ENCODE results near the gene DYDC2.

Gene DYDC2

DNA sequence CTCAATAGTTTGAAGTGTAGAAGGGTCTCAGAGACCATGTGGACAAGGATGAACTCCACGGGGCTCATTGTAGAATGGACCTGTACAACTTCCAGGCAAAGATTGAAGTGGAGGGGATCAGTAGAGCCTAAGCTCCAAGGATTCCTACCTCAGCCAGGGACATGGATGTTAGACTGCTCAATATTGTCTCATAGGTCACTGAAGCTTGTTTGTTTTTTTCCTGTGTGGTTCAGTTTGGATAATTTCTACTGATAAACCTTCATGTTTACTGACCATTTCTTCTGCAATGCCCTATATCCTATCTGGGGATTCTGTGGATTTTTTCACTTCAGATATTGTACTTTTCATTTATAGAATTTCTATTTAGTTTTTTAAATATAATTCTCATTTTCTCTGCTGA lies 8.9 kb downstream of the DYDC2 start:
- no peak for DNase-seq (ENCODE audit: low spot score)
- TF ChIP-seq, protein P1, sequence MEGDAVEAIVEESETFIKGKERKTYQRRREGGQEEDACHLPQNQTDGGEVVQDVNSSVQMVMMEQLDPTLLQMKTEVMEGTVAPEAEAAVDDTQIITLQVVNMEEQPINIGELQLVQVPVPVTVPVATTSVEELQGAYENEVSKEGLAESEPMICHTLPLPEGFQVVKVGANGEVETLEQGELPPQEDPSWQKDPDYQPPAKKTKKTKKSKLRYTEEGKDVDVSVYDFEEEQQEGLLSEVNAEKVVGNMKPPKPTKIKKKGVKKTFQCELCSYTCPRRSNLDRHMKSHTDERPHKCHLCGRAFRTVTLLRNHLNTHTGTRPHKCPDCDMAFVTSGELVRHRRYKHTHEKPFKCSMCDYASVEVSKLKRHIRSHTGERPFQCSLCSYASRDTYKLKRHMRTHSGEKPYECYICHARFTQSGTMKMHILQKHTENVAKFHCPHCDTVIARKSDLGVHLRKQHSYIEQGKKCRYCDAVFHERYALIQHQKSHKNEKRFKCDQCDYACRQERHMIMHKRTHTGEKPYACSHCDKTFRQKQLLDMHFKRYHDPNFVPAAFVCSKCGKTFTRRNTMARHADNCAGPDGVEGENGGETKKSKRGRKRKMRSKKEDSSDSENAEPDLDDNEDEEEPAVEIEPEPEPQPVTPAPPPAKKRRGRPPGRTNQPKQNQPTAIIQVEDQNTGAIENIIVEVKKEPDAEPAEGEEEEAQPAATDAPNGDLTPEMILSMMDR (IDR thresholded peaks at IDR 0.05; ENCODE audit: extremely low read depth, missing control alignments) = no peak

DNA sequence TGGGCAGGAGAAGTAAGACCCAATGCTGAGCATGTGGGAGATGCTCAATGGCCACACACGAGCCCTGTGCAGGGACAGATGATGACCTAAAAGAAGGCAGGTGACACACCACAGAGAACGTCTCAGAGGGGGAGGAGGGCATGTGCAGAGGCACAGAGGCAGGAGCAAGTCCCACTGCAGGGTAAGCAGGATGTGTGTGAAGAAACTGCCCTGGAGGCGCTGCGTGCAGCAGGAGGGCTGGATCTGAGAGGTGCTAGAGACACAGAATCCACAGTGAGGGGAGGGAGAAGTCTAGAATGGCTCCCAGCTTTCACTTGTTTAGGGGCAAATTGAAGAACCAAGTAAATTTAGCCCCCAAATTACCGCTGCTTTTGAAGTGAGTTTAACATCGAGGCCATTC lies 14.9 kb downstream of the DYDC2 start:
- TF ChIP-seq, protein P1 (IDR thresholded peaks at IDR 0.05; ENCODE audit: extremely low read depth, missing control alignments) = no peak
- DNase-seq (ENCODE audit: low spot score) = no peak

DNA sequence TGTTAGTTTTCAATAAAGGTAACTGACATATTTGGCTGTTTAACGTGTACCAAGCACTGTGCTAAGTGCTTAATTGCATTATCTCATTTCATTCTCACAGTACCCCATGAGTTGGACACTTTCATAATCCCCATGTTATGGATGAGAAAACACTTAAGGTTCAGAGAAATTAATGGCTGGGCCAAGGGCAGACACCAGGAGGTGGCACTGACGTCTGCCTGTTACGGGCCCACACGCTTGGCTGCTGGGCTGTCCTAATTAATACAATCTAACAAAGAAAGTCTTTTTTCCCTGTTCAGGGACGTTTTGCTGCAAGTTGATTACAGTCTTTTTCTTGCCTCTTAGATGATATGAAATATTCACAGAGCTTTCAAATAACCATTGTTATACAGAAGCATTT lies 16.1 kb downstream of the DYDC2 start:
- DNase-seq (ENCODE audit: low spot score) = no peak
- TF ChIP-seq, protein P1 (IDR thresholded peaks at IDR 0.05; ENCODE audit: extremely low read depth, missing control alignments) = no peak

DNA sequence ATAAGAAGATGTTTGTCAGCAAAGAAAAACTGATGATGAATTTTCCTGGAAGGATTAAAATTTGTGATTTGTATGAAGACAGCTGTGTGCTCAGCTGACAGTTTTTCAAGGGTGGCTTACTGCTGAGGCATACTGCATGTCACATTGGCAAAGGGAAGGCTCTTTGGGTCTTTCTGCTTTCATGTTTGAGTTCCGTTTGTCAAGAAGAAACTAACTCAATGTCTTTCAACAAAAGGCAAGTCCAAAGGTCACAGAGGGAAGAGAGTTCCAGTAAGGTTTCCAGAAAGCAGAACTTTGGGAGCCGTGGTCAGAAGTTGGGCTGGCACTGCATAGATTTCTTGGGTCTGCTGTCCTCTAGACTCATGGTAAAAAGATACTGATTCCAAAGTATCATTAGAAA lies 16.9 kb downstream of the DYDC2 start:
- TF ChIP-seq, protein P1 (IDR thresholded peaks at IDR 0.05; ENCODE audit: extremely low read depth, missing control alignments) = no peak
- no peak for DNase-seq (ENCODE audit: low spot score)

DNA sequence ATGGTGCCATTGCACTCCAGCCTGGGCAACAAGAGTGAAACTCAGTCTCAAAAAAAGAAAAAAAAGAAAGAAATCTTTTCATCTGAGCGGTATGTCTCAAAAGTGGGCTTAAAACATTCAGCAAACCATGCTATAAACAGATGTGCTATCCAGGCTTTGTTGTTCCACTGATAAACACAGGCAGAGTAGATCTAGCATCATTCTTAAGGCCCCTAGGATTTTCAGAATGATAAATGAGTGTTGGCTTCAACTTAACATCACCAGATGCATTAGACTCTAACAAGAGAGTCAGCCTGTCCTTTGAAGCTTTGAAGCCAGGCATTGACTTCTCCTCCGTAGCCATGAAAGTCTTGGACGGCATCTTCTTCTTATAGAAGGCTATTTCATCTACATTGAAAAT lies 23.1 kb downstream of the DYDC2 start:
- TF ChIP-seq, protein P1 (IDR thresholded peaks at IDR 0.05; ENCODE audit: extremely low read depth, missing control alignments) = no peak
- no peak for DNase-seq (ENCODE audit: low spot score)

DNA sequence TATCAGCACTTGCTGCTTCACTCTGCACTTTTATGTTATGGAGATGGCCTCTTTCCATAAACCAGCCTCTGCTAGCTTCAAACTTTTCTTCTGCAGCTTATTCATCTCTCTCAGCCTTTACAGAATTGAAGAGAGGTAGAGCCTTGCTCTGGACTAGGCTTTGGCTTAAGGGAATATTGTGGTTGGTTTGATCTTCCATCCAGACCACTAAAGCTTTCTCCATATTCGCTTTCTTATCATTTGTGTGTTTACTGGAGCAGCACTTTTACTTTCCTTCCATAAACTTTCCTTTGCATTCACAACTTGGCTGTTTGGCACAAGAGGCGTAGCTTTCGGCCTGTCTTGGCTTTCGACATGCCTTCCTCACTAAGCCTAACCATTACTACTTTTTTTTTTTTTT lies 23.6 kb downstream of the DYDC2 start:
- no peak for DNase-seq (ENCODE audit: low spot score)
- TF ChIP-seq, protein P1 (IDR thresholded peaks at IDR 0.05; ENCODE audit: extremely low read depth, missing control alignments) = no peak

DNA sequence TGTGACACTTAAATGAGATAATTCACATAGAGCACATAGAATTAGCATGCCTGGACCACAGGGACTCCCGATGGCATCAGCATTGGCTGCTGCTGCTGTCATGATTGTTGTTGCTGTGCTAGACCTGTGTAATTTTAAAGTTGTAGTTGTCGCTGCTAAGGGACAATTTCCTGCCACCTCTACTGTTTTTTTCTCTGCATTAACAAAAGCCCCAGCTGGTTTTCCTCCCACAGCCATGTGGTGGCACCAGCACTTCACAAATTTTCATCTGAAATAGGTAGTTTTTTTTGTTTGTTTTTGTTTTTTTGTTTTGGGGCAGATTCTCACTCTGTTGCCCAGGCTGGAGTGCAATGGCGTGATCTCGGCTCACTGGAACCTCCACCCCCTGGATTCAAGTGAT lies 26.4 kb downstream of the DYDC2 start:
- peak; percentile 61 for DNase-seq (ENCODE audit: low spot score)
- TF ChIP-seq, protein P1 (IDR thresholded peaks at IDR 0.05; ENCODE audit: extremely low read depth, missing control alignments) = peak; percentile 45

All from GM20000 (cell line).